ENCODE measurements around the gene LCN15. TPM values are rescaled to one million over a fixed set of nuclear protein-coding genes. Genes with fewer than 3 reads are reported as not detected.

Gene LCN15
- total RNA-seq, 1 donor from 2014 or later = 1.3 TPM

GRCh38 chr9:136751244-136751643 is 13.1 kb downstream of the LCN15 start:
- Mint-ChIP-seq H3K4me1 (no peaks in the 10 kb centered on the region), H3K36me3 (no peaks in the 10 kb centered on the region), H3K27me3 (ENCODE audit: low read depth) (peaks cover 16% of the 10 kb centered on the region), H3K9me3 (peaks cover 15% of the 10 kb centered on the region), H3K4me3 (no peak overlapping the region), H3K27ac (no peak overlapping the region)
- TF ChIP-seq, protein P1, sequence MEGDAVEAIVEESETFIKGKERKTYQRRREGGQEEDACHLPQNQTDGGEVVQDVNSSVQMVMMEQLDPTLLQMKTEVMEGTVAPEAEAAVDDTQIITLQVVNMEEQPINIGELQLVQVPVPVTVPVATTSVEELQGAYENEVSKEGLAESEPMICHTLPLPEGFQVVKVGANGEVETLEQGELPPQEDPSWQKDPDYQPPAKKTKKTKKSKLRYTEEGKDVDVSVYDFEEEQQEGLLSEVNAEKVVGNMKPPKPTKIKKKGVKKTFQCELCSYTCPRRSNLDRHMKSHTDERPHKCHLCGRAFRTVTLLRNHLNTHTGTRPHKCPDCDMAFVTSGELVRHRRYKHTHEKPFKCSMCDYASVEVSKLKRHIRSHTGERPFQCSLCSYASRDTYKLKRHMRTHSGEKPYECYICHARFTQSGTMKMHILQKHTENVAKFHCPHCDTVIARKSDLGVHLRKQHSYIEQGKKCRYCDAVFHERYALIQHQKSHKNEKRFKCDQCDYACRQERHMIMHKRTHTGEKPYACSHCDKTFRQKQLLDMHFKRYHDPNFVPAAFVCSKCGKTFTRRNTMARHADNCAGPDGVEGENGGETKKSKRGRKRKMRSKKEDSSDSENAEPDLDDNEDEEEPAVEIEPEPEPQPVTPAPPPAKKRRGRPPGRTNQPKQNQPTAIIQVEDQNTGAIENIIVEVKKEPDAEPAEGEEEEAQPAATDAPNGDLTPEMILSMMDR (IDR thresholded peaks at IDR 0.05; ENCODE audit: unreplicated experiment) = no peak
- no peak for DNase-seq (ENCODE audit: low spot score in 2 of 2, unreplicated experiment in 2 of 2)

DNA sequence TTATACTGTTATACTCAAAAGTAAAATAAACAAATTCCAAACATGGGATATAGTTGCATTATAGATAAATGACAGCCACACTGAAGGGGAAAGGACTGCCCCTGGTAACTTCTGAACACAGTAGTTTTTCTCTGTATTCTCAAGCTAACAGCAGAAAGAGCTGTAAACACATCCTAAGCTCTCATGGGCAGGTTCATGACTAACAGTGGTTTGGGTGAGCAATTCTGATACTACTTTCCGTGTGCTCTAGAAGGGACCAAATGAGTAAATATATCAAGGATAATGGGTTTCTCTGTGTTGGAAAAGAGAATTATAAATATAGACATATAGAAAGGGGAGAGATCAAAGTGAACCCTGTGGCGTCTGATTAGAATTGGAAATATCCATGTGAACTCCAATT is 13.8 kb downstream of the LCN15 start:
- H3K27me3 Mint-ChIP-seq (ENCODE audit: low read depth) = peaks cover 16% of the 10 kb centered on the region
- no peaks in the 10 kb centered on the region for H3K36me3 Mint-ChIP-seq
- no peak overlapping the region for H3K27ac Mint-ChIP-seq
- no peak overlapping the region for H3K4me3 Mint-ChIP-seq
- H3K9me3 Mint-ChIP-seq = peaks cover 15% of the 10 kb centered on the region
- TF ChIP-seq, protein P1 (IDR thresholded peaks at IDR 0.05; ENCODE audit: unreplicated experiment) = no peak
- no peak for DNase-seq (ENCODE audit: low spot score in 2 of 2, unreplicated experiment in 2 of 2)
- no peaks in the 10 kb centered on the region for H3K4me1 Mint-ChIP-seq

GRCh38 chr9:136748666-136749611 is 15.4 kb downstream of the LCN15 start:
- Mint-ChIP-seq H3K9me3 (peaks cover 15% of the 10 kb centered on the region), H3K4me3 (no peak overlapping the region), H3K27me3 (ENCODE audit: low read depth) (peaks cover 16% of the 10 kb centered on the region), H3K27ac (no peak overlapping the region), H3K36me3 (no peaks in the 10 kb centered on the region), H3K4me1 (no peaks in the 10 kb centered on the region)
- TF ChIP-seq, protein P1 (IDR thresholded peaks at IDR 0.05; ENCODE audit: unreplicated experiment) = no peak
- no peak for DNase-seq (ENCODE audit: low spot score in 2 of 2, unreplicated experiment in 2 of 2)

- Mint-ChIP-seq H3K27ac (no peak within 1 kb of the TSS), H3K4me3 (no peak within 1 kb of the TSS), H3K4me1 (no peaks in the 10 kb centered on the region), H3K36me3 (no peaks in the 10 kb centered on the region), H3K9me3 (peaks cover 15% of the 10 kb centered on the region), H3K27me3 (ENCODE audit: low read depth) (peaks cover 16% of the 10 kb centered on the region)
- TF ChIP-seq, protein P1 (IDR thresholded peaks at IDR 0.05; ENCODE audit: unreplicated experiment) = no peak
- no peak for DNase-seq (ENCODE audit: low spot score in 2 of 2, unreplicated experiment in 2 of 2)
Measured at GRCh38 chr9:136748201-136748600, 16.1 kb downstream of the LCN15 start, which contains the start of gene LCN6. TSS of gene LCN6 (minus strand) at chr9:136748525. CDS start at chr9:136748483, 42 bp downstream.

DNA sequence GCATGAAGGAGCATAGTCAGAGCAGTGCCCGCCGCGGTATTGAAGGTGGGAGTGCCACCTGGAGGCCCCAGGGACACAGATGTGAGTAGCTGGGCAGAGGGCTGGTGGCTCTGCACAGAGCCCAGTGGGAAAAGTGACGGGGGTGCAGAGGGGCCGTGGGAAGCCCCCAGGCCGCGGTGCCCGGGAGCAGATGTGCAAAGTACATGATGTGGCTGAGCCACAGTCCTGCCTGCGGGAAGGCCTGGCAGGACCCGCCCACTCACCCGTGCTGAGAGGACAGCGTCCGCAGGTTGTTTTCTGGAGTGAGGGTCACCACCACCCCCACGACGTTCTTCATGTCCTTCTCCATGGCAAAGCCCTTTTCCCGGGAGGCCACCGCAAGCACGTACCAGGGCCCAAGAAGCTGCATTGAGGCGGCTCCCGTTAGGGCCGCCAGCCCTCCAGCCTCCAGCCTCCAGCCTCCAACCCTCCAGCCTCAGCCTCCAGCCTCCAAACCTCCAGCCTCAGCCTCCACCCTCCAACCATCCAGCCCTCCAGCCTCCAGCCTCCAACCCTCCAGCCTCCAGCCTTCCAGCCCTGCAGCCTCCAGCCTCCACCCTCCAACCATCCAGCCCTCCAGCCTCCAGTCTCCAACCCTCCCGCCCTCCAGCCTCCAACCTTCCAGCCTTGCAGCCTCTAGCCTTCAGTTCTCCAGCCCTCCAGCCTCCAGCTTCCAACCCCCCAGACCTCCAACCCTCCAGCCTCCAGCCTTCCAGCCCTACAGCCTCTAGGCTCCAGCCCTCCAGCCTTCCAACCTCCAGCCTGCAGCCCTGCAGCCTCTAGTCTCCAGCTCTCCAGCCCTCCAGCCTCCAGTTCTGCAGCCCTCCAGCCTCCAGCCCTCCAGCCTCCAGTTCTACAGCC is 16.9 kb downstream of the LCN15 start:
- Mint-ChIP-seq H3K36me3 (no peaks in the 10 kb centered on the region), H3K9me3 (peaks cover 11% of the 10 kb centered on the region), H3K4me3 (no peak overlapping the region), H3K27ac (no peak overlapping the region), H3K27me3 (ENCODE audit: low read depth) (peaks cover 12% of the 10 kb centered on the region), H3K4me1 (peaks cover 4% of the 10 kb centered on the region)
- DNase-seq (ENCODE audit: low spot score in 2 of 2, unreplicated experiment in 2 of 2) = no peak
- TF ChIP-seq, protein P1 (IDR thresholded peaks at IDR 0.05; ENCODE audit: unreplicated experiment) = no peak
